ENCODE results near the gene TMEM219. TPM values are rescaled to one million over a fixed set of nuclear protein-coding genes. Genes with fewer than 3 reads are reported as not detected.
"Not testable (repeated sequence)": the region's sequence is repeated elsewhere in the genome, so short reads cannot be mapped to it uniquely, and the experiment has no call there.

The TMEM219 gene
- total RNA-seq, 1 donor from 2014 or later = 125 TPM

GRCh38 chr16:30012598-30012997, 50.7 kb downstream of the TMEM219 start:
- not testable (repeated sequence) for DNase-seq

DNA sequence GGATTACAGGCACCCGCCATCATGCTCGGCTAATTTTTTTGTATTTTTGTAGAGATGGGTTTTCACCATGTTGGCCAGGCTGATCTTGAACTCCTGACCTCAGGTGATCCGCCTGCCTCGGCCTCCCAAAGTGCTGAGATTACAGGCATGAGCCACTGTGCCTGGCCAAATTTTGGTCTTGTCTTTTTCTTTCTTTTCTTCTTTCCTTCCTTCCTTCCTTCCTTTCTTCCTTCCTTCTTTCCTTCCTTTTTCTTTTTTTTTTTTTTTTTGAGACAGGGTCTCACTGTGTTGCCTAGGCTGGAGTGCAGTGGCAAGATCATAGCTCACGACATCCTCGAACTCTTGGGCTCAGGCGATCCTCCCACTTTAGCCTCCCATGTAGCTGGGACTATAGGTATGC, 53.6 kb downstream of the TMEM219 start:
- DNase-seq = not testable (repeated sequence)

GRCh38 chr16:30016555-30017276, 54.8 kb downstream of the TMEM219 start:
- no peak for DNase-seq

- DNase-seq = no peak
Observed at GRCh38 chr16:30017277-30017656, 55.4 kb downstream of the TMEM219 start.

DNA sequence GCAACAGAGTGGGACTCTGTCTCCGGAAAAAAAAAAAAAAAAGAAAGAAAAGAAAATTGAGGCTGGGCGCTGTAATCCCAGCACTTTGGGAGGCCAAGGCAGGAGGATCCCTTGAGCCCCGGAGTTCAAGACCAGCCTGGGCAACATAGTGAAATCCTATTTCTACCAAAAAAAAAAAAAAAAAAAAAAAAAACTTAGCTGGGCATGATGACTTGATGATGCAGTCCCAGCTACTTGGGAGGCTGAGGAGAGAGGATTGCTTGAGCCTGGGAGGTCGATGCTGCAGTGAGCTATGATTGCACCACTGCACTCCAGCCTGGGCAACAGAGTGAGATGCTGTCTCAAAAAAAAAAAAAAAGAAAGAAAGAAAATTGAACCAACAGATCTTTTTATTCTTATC, 56.1 kb downstream of the TMEM219 start:
- not testable (repeated sequence) for DNase-seq

DNA sequence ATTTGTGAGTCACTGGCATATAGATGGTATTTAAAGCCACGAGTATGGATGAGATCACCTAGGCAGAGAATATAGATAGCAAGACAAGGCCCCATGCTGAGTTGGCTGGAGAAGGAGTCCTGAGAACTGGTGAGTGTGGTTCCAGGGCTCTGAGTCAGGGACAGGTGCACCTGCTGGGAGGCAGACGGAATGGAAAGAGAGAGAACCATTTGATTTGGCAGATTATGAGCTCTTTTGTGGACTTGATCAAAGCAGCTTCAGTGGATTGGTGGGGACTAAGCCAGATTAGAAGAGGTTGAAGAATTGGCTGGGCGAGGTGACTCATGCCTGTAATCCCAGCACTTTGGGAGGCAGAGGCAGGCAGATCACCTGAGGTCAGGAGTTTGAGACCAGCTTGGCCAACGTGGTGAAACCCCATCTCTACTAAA, 56.9 kb downstream of the TMEM219 start:
- DNase-seq = no peak

Other genes with a start within 250 kb of the TMEM219 start
- not detected in 2 replicates for gene C16orf54, start 216.1 kb upstream of the TMEM219 start, total RNA-seq
- not detected in 2 replicates for gene ZG16, start 183.8 kb upstream of the TMEM219 start, total RNA-seq
- 26.7 and 76.9 TPM in 2 replicates for gene KIF22, start 171.3 kb upstream of the TMEM219 start, total RNA-seq
- 130 and 265 TPM in 2 replicates for gene MAZ, start 155.6 kb upstream of the TMEM219 start, total RNA-seq
- 0.68 TPM in 1 of 2 replicates, not detected in the other for gene PRRT2, start 149.9 kb upstream of the TMEM219 start, total RNA-seq
- 23.5 and 30.1 TPM in 2 replicates for gene PAGR1, start 145.9 kb upstream of the TMEM219 start, total RNA-seq
- gene MVP, start 141.6 kb upstream of the TMEM219 start, total RNA-seq = 222 and 262 TPM in 2 replicates
- gene CDIPT, start 98.9 kb upstream of the TMEM219 start, total RNA-seq = 107 and 117 TPM in 2 replicates
- 0.68 and 2.2 TPM in 2 replicates for gene SEZ6L2, start 62.5 kb upstream of the TMEM219 start, total RNA-seq
- gene ASPHD1, start 61.6 kb upstream of the TMEM219 start, total RNA-seq = 0.47 TPM in 1 of 2 replicates, not detected in the other
- gene KCTD13, start 35.9 kb upstream of the TMEM219 start, total RNA-seq = 7.7 and 15.7 TPM in 2 replicates
- 159 and 160 TPM in 2 replicates for gene TAOK2, start 11.8 kb downstream of the TMEM219 start, total RNA-seq
- 6.3 and 9.3 TPM in 2 replicates for gene HIRIP3, start 33.5 kb downstream of the TMEM219 start, total RNA-seq
- 21.4 and 22.3 TPM in 2 replicates for gene INO80E, start 34.2 kb downstream of the TMEM219 start, total RNA-seq
- gene DOC2A, start 48.9 kb downstream of the TMEM219 start, total RNA-seq = 0.47 and 2.0 TPM in 2 replicates
- gene C16orf92, start 61.1 kb downstream of the TMEM219 start, total RNA-seq = not detected in 2 replicates
- 0.47 TPM in 1 of 2 replicates, not detected in the other for gene TLCD3B, start 69.2 kb downstream of the TMEM219 start, total RNA-seq
- 286 and 586 TPM in 2 replicates for gene ALDOA, start 103.7 kb downstream of the TMEM219 start, total RNA-seq
- gene PPP4C, start 113.9 kb downstream of the TMEM219 start, total RNA-seq = 220 and 256 TPM in 2 replicates
- gene TBX6, start 129.8 kb downstream of the TMEM219 start, total RNA-seq = 0.17 and 0.23 TPM in 2 replicates
- 25.0 and 28.2 TPM in 2 replicates for gene YPEL3, start 134.1 kb downstream of the TMEM219 start, total RNA-seq
- gene GDPD3, start 151.5 kb downstream of the TMEM219 start, total RNA-seq = 1.1 and 2.2 TPM in 2 replicates
- gene MAPK3, start 161.1 kb downstream of the TMEM219 start, total RNA-seq = 38.7 and 60.6 TPM in 2 replicates
- 1.9 and 4.7 TPM in 2 replicates for gene CORO1A, start 221.5 kb downstream of the TMEM219 start, total RNA-seq
- 57.5 and 245 TPM in 2 replicates for gene BOLA2B, start 231.6 kb downstream of the TMEM219 start, total RNA-seq
- gene SLX1A, start 231.8 kb downstream of the TMEM219 start, total RNA-seq = 44.0 and 72.8 TPM in 2 replicates
- 2.6 and 7.1 TPM in 2 replicates for gene SULT1A3, start 237.2 kb downstream of the TMEM219 start, total RNA-seq

All from dermis blood vessel endothelial cell (primary cell).